ENCODE results near the gene TENM3. TPM values are rescaled to one million over a fixed set of nuclear protein-coding genes. Genes with fewer than 3 reads are reported as not detected.

TENM3 gene
- total RNA-seq, 1 experiment from 2014 or later, result 71.0 TPM

- H3K27me3 Mint-ChIP-seq (ENCODE audit: low read depth), result no peaks in the 10 kb centered on the region
- no peak overlapping the region for H3K27ac Mint-ChIP-seq
- ATAC-seq, result no peak
- no peaks in the 10 kb centered on the region for H3K9me3 Mint-ChIP-seq
- DNase-seq (ENCODE audit: low spot score), result no peak
- CTCF ChIA-PET, result no interaction called here
- POLR2A ChIA-PET, result interaction anchor here (0.6 kb wide), 1 partner anchor 10 kb away, joined by 6 read pairs; no protein-coding TSS in a partner anchor
- peaks cover 61% of the 10 kb centered on the region for H3K4me1 Mint-ChIP-seq
- no peak for TF ChIP-seq NR3C1 (CRISPR knock-in tag; conservative IDR thresholded peaks at IDR 0.05; ENCODE audit: low read depth)
- TF ChIP-seq, protein P1, sequence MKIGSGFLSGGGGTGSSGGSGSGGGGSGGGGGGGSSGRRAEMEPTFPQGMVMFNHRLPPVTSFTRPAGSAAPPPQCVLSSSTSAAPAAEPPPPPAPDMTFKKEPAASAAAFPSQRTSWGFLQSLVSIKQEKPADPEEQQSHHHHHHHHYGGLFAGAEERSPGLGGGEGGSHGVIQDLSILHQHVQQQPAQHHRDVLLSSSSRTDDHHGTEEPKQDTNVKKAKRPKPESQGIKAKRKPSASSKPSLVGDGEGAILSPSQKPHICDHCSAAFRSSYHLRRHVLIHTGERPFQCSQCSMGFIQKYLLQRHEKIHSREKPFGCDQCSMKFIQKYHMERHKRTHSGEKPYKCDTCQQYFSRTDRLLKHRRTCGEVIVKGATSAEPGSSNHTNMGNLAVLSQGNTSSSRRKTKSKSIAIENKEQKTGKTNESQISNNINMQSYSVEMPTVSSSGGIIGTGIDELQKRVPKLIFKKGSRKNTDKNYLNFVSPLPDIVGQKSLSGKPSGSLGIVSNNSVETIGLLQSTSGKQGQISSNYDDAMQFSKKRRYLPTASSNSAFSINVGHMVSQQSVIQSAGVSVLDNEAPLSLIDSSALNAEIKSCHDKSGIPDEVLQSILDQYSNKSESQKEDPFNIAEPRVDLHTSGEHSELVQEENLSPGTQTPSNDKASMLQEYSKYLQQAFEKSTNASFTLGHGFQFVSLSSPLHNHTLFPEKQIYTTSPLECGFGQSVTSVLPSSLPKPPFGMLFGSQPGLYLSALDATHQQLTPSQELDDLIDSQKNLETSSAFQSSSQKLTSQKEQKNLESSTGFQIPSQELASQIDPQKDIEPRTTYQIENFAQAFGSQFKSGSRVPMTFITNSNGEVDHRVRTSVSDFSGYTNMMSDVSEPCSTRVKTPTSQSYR (CRISPR knock-in tag; IDR thresholded peaks at IDR 0.05), result no peak
- H3K4me3 Mint-ChIP-seq, result no peak overlapping the region
- no peaks in the 10 kb centered on the region for H3K36me3 Mint-ChIP-seq
Measured at GRCh38 chr4:182346675-182347375, 103.6 kb downstream of the TENM3 start.

DNA sequence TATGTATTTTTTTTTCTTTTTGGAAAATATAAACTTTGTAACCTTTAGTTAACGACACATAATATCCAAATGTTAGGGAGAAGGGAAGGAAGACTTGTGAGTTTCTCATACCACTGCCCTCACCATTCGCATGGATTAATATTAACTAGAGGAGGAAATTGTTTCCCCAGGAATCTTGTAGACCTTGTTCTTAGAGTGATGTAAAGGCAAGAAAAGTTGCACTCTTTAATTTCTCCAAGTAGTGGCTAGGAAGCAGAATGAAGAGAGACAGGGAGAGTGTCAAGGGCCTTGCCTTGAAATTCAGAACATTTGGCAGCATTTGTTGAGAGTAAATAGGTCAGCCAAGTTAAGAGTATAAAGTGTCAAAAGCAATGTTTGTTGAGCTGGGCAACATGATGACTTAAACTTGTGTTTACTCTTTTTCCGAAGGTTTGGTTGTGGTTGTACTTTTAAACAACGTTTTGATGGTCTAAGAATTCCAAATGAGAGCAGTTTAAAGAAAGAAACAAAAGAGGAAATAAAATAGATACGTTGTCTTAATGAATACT, 105.7 kb downstream of the TENM3 start:
- TF ChIP-seq HMGA2 (CRISPR knock-in tag; IDR thresholded peaks at IDR 0.05) (no peak), NFYB (CRISPR knock-in tag; conservative IDR thresholded peaks at IDR 0.05; ENCODE audit: low read depth) (no peak), PREB (CRISPR knock-in tag; IDR thresholded peaks at IDR 0.05; ENCODE audit: borderline replicate concordance) (no peak), SOX15 (CRISPR knock-in tag; IDR thresholded peaks at IDR 0.05) (no peak), SMAD4 (CRISPR knock-in tag; IDR thresholded peaks at IDR 0.05) (no peak), ZNF121 (CRISPR knock-in tag; IDR thresholded peaks at IDR 0.05) (no peak), MXD4 (CRISPR knock-in tag; IDR thresholded peaks at IDR 0.05; ENCODE audit: borderline replicate concordance) (no peak), TP53 (CRISPR knock-in tag; IDR thresholded peaks at IDR 0.05) (no peak), ZNF671 (CRISPR knock-in tag; IDR thresholded peaks at IDR 0.05) (no peak), ZNF263 (CRISPR knock-in tag; IDR thresholded peaks at IDR 0.05; ENCODE audit: low read depth) (no peak), EMX1 (CRISPR knock-in tag; IDR thresholded peaks at IDR 0.05) (no peak), TEAD4 (CRISPR knock-in tag; IDR thresholded peaks at IDR 0.05) (no peak), ESRRA (CRISPR knock-in tag; IDR thresholded peaks at IDR 0.05; ENCODE audit: borderline replicate concordance) (no peak), RORB (CRISPR knock-in tag; IDR thresholded peaks at IDR 0.05) (no peak)
- TF ChIP-seq, protein P2, sequence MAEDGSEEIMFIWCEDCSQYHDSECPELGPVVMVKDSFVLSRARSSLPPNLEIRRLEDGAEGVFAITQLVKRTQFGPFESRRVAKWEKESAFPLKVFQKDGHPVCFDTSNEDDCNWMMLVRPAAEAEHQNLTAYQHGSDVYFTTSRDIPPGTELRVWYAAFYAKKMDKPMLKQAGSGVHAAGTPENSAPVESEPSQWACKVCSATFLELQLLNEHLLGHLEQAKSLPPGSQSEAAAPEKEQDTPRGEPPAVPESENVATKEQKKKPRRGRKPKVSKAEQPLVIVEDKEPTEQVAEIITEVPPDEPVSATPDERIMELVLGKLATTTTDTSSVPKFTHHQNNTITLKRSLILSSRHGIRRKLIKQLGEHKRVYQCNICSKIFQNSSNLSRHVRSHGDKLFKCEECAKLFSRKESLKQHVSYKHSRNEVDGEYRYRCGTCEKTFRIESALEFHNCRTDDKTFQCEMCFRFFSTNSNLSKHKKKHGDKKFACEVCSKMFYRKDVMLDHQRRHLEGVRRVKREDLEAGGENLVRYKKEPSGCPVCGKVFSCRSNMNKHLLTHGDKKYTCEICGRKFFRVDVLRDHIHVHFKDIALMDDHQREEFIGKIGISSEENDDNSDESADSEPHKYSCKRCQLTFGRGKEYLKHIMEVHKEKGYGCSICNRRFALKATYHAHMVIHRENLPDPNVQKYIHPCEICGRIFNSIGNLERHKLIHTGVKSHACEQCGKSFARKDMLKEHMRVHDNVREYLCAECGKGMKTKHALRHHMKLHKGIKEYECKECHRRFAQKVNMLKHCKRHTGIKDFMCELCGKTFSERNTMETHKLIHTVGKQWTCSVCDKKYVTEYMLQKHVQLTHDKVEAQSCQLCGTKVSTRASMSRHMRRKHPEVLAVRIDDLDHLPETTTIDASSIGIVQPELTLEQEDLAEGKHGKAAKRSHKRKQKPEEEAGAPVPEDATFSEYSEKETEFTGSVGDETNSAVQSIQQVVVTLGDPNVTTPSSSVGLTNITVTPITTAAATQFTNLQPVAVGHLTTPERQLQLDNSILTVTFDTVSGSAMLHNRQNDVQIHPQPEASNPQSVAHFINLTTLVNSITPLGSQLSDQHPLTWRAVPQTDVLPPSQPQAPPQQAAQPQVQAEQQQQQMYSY (CRISPR knock-in tag; IDR thresholded peaks at IDR 0.05), result no peak
- TF ChIP-seq, protein P3, sequence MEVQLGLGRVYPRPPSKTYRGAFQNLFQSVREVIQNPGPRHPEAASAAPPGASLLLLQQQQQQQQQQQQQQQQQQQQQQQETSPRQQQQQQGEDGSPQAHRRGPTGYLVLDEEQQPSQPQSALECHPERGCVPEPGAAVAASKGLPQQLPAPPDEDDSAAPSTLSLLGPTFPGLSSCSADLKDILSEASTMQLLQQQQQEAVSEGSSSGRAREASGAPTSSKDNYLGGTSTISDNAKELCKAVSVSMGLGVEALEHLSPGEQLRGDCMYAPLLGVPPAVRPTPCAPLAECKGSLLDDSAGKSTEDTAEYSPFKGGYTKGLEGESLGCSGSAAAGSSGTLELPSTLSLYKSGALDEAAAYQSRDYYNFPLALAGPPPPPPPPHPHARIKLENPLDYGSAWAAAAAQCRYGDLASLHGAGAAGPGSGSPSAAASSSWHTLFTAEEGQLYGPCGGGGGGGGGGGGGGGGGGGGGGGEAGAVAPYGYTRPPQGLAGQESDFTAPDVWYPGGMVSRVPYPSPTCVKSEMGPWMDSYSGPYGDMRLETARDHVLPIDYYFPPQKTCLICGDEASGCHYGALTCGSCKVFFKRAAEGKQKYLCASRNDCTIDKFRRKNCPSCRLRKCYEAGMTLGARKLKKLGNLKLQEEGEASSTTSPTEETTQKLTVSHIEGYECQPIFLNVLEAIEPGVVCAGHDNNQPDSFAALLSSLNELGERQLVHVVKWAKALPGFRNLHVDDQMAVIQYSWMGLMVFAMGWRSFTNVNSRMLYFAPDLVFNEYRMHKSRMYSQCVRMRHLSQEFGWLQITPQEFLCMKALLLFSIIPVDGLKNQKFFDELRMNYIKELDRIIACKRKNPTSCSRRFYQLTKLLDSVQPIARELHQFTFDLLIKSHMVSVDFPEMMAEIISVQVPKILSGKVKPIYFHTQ (CRISPR knock-in tag; IDR thresholded peaks at IDR 0.05), result no peak
- TF ChIP-seq, protein P4, sequence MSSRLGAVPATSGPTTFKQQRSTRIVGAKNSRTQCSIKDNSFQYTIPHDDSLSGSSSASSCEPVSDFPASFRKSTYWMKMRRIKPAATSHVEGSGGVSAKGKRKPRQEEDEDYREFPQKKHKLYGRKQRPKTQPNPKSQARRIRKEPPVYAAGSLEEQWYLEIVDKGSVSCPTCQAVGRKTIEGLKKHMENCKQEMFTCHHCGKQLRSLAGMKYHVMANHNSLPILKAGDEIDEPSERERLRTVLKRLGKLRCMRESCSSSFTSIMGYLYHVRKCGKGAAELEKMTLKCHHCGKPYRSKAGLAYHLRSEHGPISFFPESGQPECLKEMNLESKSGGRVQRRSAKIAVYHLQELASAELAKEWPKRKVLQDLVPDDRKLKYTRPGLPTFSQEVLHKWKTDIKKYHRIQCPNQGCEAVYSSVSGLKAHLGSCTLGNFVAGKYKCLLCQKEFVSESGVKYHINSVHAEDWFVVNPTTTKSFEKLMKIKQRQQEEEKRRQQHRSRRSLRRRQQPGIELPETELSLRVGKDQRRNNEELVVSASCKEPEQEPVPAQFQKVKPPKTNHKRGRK (CRISPR knock-in tag; IDR thresholded peaks at IDR 0.05; ENCODE audit: borderline replicate concordance), result no peak
- TF ChIP-seq, protein P5, sequence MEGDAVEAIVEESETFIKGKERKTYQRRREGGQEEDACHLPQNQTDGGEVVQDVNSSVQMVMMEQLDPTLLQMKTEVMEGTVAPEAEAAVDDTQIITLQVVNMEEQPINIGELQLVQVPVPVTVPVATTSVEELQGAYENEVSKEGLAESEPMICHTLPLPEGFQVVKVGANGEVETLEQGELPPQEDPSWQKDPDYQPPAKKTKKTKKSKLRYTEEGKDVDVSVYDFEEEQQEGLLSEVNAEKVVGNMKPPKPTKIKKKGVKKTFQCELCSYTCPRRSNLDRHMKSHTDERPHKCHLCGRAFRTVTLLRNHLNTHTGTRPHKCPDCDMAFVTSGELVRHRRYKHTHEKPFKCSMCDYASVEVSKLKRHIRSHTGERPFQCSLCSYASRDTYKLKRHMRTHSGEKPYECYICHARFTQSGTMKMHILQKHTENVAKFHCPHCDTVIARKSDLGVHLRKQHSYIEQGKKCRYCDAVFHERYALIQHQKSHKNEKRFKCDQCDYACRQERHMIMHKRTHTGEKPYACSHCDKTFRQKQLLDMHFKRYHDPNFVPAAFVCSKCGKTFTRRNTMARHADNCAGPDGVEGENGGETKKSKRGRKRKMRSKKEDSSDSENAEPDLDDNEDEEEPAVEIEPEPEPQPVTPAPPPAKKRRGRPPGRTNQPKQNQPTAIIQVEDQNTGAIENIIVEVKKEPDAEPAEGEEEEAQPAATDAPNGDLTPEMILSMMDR (IDR thresholded peaks at IDR 0.05), result no peak
- Mint-ChIP-seq H3K36me3 (no peaks in the 10 kb centered on the region), H3K27ac (no peak overlapping the region), H3K9me3 (no peaks in the 10 kb centered on the region), H3K27me3 (ENCODE audit: low read depth) (no peaks in the 10 kb centered on the region), H3K4me1 (peaks cover 45% of the 10 kb centered on the region), H3K4me3 (no peak overlapping the region)
- ChIA-PET CTCF (no interaction called here), POLR2A (no interaction called here)
- ATAC-seq, result no peak
- no peak for DNase-seq (ENCODE audit: low spot score)
